ENCODE results near the gene POC1A. TPM values are rescaled to one million over a fixed set of nuclear protein-coding genes. Genes with fewer than 3 reads are reported as not detected.

Gene POC1A
- total RNA-seq, 2 donors from 2014 or later: 2.5 to 5.3 TPM

DNA sequence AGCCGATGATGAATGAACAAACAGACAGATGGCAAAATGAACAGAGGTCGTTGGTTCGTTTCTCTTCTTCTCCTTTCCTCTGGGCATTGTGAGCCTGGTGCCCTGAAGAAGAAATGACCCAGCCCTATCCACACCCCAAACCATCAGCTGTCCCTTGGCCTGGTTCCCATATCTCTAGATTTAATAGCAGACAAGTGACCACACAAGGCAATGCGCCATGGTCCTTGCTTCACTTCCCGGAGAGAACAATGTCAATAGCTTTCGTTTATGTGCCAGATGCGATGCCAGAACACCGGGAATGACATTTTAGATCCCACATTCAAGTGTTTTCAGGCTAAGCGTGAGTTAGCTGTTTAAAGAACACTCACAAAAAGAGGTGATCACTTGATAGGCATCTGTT lies 17.7 kb downstream of the POC1A start:
- H3K27me3 ChIP-seq (replicated peaks; ENCODE audit: insufficient read depth): no peaks in the 10 kb centered on the region
- TF ChIP-seq POLR2A (IDR thresholded peaks at IDR 0.05) (no peak), POLR2AphosphoS5 (IDR thresholded peaks at IDR 0.05) (peak; percentile 94)
- 48% methylated on average over 9 of the region's 9 CpGs for WGBS
- no peak overlapping the region for H3K4me3 ChIP-seq
- no peaks in the 10 kb centered on the region for H3K36me3 ChIP-seq
- peak; percentile 89 for DNase-seq (ENCODE audit: low spot score)
- peak overlapping the region; percentile 65 to 73 for H3K27ac ChIP-seq
- H3K4me1 ChIP-seq (replicated peaks): peaks cover 3% of the 10 kb centered on the region
- intact Hi-C loops (cut with DNase I): no loop called here
- H3K9me3 ChIP-seq: no peaks in the 10 kb centered on the region

- Histone ChIP-seq H3K9me3 (no peaks in the 10 kb centered on the region), H3K4me3 (no peak overlapping the region), H3K36me3 (no peaks in the 10 kb centered on the region), H3K4me1 (replicated peaks) (peaks cover 3% of the 10 kb centered on the region), H3K27me3 (replicated peaks; ENCODE audit: insufficient read depth) (no peaks in the 10 kb centered on the region), H3K27ac (no peak overlapping the region)
- TF ChIP-seq POLR2A (IDR thresholded peaks at IDR 0.05): no peak
- no peak for TF ChIP-seq CTCF (IDR thresholded peaks at IDR 0.05)
- intact Hi-C loops (cut with DNase I): no loop called here
- no peak for DNase-seq (ENCODE audit: low spot score)
- 79% methylated on average over 4 of the region's 4 CpGs for WGBS
These were observed 18.9 kb downstream of the POC1A start for GRCh38 chr3:52135332-52135731.

DNA sequence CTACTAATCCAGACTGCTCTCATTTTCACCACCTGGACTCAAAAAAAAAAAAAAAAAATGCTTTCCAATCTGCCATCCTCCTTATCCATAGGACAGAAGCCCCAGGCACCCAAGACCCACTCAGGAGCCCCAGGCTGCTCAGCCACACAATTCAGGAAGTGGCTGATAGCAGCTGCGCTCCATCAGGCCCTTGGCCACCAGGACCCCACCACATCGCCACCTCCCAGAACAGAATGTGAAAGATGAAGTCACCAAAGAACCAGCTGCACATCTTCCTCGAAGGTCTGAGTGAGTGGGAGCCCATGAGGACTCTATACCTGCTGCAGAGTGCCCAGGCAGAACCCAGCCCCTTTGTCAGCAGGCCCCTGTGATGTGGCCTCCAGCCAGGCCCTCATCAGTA lies 19.5 kb downstream of the POC1A start:
- intact Hi-C loops (cut with DNase I): no loop called here
- no peaks in the 10 kb centered on the region for H3K27me3 ChIP-seq (replicated peaks; ENCODE audit: insufficient read depth)
- peaks cover 3% of the 10 kb centered on the region for H3K4me1 ChIP-seq (replicated peaks)
- DNase-seq (ENCODE audit: low spot score): no peak
- H3K36me3 ChIP-seq: no peaks in the 10 kb centered on the region
- 69% methylated on average over 3 of the region's 3 CpGs for WGBS
- no peaks in the 10 kb centered on the region for H3K9me3 ChIP-seq
- TF ChIP-seq POLR2A (IDR thresholded peaks at IDR 0.05) (no peak), POLR2AphosphoS5 (IDR thresholded peaks at IDR 0.05) (no peak), CTCF (IDR thresholded peaks at IDR 0.05) (no peak)
- no peak overlapping the region for H3K27ac ChIP-seq
- H3K4me3 ChIP-seq: no peak overlapping the region

DNA sequence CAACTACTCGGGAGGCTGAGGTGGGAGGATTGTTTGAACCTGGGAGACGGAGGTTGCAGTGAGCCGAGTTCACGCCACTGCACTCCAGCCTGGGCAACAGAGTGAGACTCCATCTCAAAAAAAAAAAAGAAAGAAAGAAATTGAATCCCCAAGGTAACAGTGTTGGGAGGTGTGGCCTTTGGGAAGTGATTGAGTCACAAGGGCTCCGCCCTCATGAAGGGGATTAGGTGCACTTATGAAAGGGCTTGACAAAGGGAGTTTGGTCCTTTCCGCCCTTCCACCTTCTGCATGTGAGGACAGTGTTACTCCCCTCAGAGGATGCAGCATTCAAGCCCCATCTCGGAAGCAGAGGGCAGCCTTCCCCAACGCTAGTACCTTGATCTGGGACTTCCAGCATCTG lies 21.3 kb downstream of the POC1A start:
- no peak for TF ChIP-seq POLR2AphosphoS5 (IDR thresholded peaks at IDR 0.05)
- DNase-seq (ENCODE audit: low spot score): no peak
- Histone ChIP-seq H3K27ac (no peak overlapping the region), H3K27me3 (replicated peaks; ENCODE audit: insufficient read depth) (no peaks in the 10 kb centered on the region), H3K4me3 (no peak overlapping the region), H3K9me3 (no peaks in the 10 kb centered on the region), H3K4me1 (replicated peaks) (peaks cover 3% of the 10 kb centered on the region), H3K36me3 (no peaks in the 10 kb centered on the region)
- 92% methylated on average over 8 of the region's 8 CpGs for WGBS
- intact Hi-C loops (cut with DNase I): no loop called here

DNA sequence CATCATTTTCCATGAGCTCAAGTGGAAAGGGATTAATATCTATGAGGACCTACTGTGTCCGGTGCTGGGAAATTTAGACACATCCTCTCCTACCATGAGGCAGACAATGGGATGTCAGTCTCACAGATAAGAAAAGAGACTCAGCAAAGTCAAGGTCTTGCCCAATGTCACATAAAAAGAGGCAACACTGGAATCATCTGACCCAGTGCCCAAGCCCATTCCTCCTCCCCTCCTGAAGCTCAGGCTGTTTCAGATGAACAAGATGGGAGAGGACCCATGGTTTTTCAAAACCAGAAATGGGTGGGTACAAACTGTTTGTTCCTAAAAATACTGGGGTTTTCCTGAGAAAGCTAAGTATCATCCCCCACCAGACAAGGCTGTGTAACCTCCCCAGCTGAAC lies 22.2 kb downstream of the POC1A start:
- no peak overlapping the region for H3K27ac ChIP-seq
- 100% methylated on average over 1 of the region's 1 CpG for WGBS
- no peak for TF ChIP-seq CTCF (IDR thresholded peaks at IDR 0.05)
- no peak for TF ChIP-seq POLR2A (IDR thresholded peaks at IDR 0.05)
- no peak for TF ChIP-seq POLR2AphosphoS5 (IDR thresholded peaks at IDR 0.05)
- intact Hi-C loops (cut with DNase I): no loop called here
- H3K27me3 ChIP-seq (replicated peaks; ENCODE audit: insufficient read depth): no peaks in the 10 kb centered on the region
- DNase-seq (ENCODE audit: low spot score): no peak
- peaks cover 3% of the 10 kb centered on the region for H3K4me1 ChIP-seq (replicated peaks)
- no peak overlapping the region for H3K4me3 ChIP-seq
- H3K36me3 ChIP-seq: no peaks in the 10 kb centered on the region
- no peaks in the 10 kb centered on the region for H3K9me3 ChIP-seq

GRCh38 chr3:52130966-52131622 lies 23.1 kb downstream of the POC1A start:
- Histone ChIP-seq H3K4me3 (no peak overlapping the region), H3K36me3 (no peaks in the 10 kb centered on the region), H3K4me1 (replicated peaks) (peaks cover 1% of the 10 kb centered on the region), H3K27ac (no peak overlapping the region), H3K27me3 (replicated peaks; ENCODE audit: insufficient read depth) (no peaks in the 10 kb centered on the region), H3K9me3 (no peaks in the 10 kb centered on the region)
- TF ChIP-seq POLR2A (IDR thresholded peaks at IDR 0.05) (no peak), CTCF (IDR thresholded peaks at IDR 0.05) (no peak), POLR2AphosphoS5 (IDR thresholded peaks at IDR 0.05) (no peak)
- intact Hi-C loops (cut with DNase I): no loop called here
- DNase-seq (ENCODE audit: low spot score): no peak
- WGBS: 90% methylated on average over 14 of the region's 14 CpGs
